GM21737 (cell line): Measurements from ENCODE around the gene PRKCA.
"Not testable (repeated sequence)": the region's sequence is repeated elsewhere in the genome, so short reads cannot be mapped to it uniquely, and the experiment has no call there.

Experiments used
- ATAC-seq: cut with Tn5 transposase; IDR thresholded peaks from one replicate; pipeline ENCODE4 v1.9.1; 2021; ENCODE audit warnings: mild to moderate bottlenecking, moderate library complexity; ENCODE audit not compliant: unreplicated experiment

PRKCA gene

GRCh38 chr17:66378296-66378695 lies 75.9 kb downstream of the PRKCA start:
- no peak for ATAC-seq

GRCh38 chr17:66379544-66379943 lies 77.1 kb downstream of the PRKCA start:
- ATAC-seq: no peak

GRCh38 chr17:66379996-66380395 lies 77.6 kb downstream of the PRKCA start:
- ATAC-seq: no peak

- no peak for ATAC-seq
These were observed 79.4 kb downstream of the PRKCA start for GRCh38 chr17:66381701-66382362.

- no peak for ATAC-seq
These were observed 80.9 kb downstream of the PRKCA start for GRCh38 chr17:66383333-66383732.

- no peak for ATAC-seq
These were observed 84.3 kb downstream of the PRKCA start for GRCh38 chr17:66386498-66387351.

- no peak for ATAC-seq
These were observed 85.1 kb downstream of the PRKCA start for GRCh38 chr17:66387392-66387981.

- no peak for ATAC-seq
These were observed 90.5 kb downstream of the PRKCA start for GRCh38 chr17:66392783-66393437.

- no peak for ATAC-seq
These were observed 93.5 kb downstream of the PRKCA start for GRCh38 chr17:66395961-66396360.

- ATAC-seq: no peak
These were observed 95.1 kb downstream of the PRKCA start for GRCh38 chr17:66397486-66397885.

- no peak for ATAC-seq
These were observed 95.6 kb downstream of the PRKCA start for GRCh38 chr17:66398059-66398458.

GRCh38 chr17:66398617-66399016 lies 96.2 kb downstream of the PRKCA start:
- no peak for ATAC-seq

GRCh38 chr17:66399441-66399840 lies 97.0 kb downstream of the PRKCA start:
- no peak for ATAC-seq

GRCh38 chr17:66400041-66400688 lies 97.8 kb downstream of the PRKCA start:
- ATAC-seq: not testable (repeated sequence)

GRCh38 chr17:66400698-66401097 lies 98.3 kb downstream of the PRKCA start:
- no peak for ATAC-seq

- no peak for ATAC-seq
These were observed 99.0 kb downstream of the PRKCA start for GRCh38 chr17:66401364-66401763.

GRCh38 chr17:66403846-66404556 lies 101.6 kb downstream of the PRKCA start:
- ATAC-seq: no peak

- ATAC-seq: no peak
These were observed 103.6 kb downstream of the PRKCA start for GRCh38 chr17:66405836-66406677.
